ENCODE data around the gene LPCAT2.

The LPCAT2 gene

DNA sequence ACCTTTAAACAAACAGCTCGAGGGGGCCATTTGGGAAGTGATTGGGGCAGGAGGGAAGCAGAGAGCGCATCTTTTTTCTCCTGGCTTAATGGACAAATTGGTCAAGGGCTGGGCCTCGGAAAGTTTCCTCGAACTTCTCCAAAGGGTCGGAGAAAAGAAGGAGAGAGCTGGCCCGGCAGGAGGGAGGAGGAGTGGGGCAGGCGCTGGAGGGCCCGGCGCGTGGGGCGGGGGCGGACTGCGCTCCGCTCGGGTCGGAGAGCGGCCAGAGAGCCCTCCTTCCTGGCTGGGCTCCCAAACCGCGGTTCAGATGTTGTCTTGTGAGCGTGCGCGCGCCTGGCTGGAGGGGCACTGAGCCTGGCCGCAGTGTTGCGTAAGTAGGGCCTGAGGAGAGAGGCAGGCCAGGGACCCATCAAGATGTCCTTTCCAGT is 28.6 kb upstream of the LPCAT2 start:
- DNase-seq (ENCODE audit: low spot score), result no peak

DNA sequence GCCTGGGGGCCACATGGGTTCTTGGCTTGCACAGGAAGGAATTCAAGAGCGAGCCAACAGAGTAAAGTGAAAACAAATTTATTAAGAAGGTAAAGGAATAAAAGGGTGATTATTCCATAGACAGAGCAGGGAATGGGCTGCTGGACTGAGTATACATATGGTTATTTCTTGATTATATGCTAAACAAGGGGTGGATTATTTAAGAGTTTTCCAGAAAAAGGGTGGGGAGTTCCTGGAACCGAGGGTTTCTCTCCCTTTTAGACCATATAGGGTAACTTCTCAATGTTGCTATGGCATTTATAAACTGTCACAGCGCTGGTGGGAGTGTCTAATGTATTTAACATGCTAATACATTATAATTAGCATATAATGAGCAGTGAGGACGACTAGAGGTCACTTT is 27.8 kb upstream of the LPCAT2 start:
- no peak for DNase-seq (ENCODE audit: low spot score)

DNA sequence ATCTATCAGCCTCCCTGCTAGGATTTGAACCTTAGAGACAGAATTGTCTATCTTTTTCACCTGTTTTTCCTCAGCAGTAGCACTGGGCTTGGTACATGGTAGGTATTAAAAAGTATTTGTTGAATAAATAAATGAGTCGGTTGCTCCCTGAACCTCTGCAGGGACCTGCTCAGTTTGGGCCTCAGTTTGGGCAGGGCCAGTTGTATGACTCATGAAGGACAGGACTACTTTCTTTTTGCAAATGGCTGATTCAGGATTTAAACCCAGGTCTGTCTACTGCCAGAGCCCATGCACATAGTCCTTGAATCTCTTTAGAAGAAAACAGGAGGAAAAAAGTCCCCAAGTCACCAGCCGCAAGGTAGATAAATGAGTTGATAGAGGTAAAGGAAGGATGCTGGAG is 26.8 kb upstream of the LPCAT2 start:
- no peak for DNase-seq (ENCODE audit: low spot score)

DNA sequence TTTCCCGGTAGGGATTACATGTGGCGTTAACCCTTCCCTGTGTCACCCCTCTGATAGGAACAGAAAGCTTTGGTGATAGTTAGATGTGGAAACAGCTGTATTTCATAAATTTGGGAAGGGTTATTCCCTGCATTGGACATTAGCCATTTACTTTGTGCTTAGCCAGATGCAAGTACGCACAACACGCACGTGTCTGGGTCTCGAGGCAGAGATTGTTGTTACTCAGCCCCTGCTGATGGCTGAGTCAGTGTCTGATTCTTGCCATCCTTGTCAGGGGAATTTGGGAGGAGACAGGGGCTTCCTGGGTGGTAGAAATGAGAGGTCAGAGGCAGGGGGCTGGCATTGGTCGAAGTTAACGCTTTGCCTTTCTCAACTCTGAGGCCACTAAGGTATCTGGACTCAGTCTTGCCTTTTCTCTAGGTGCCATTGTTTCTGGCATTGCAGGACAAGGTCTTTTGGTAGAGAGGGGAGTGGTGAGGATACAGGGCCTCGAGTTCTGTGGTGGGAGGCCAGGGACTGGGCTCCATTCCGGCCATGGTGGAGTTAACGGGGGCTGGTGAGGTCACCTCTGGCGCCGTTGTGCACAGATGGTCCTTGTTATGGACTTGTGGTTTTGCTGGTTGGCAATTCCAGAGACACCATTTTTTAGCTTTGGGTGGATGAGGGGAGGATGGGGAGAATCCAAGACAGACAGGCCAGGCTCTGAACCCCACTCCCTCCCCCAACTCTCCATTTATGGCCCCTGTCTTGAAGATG is 21.6 kb upstream of the LPCAT2 start:
- DNase-seq (ENCODE audit: low spot score), result no peak

DNA sequence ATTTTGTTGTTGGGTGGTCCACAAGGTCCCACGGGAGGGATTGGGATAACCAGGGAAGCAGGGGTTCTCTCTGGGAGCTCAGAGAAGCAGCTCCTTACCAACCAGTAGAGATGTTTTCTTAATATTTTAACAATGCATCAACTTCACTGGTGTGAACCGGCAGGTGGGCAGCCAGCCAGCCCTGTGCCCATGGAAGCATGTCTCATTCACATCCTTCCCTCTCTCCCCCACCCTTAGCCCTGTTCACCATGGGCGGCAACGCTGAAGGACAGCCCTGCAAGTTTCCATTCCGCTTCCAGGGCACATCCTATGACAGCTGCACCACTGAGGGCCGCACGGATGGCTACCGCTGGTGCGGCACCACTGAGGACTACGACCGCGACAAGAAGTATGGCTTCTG is 20.6 kb upstream of the LPCAT2 start:
- DNase-seq (ENCODE audit: low spot score), result no peak

DNA sequence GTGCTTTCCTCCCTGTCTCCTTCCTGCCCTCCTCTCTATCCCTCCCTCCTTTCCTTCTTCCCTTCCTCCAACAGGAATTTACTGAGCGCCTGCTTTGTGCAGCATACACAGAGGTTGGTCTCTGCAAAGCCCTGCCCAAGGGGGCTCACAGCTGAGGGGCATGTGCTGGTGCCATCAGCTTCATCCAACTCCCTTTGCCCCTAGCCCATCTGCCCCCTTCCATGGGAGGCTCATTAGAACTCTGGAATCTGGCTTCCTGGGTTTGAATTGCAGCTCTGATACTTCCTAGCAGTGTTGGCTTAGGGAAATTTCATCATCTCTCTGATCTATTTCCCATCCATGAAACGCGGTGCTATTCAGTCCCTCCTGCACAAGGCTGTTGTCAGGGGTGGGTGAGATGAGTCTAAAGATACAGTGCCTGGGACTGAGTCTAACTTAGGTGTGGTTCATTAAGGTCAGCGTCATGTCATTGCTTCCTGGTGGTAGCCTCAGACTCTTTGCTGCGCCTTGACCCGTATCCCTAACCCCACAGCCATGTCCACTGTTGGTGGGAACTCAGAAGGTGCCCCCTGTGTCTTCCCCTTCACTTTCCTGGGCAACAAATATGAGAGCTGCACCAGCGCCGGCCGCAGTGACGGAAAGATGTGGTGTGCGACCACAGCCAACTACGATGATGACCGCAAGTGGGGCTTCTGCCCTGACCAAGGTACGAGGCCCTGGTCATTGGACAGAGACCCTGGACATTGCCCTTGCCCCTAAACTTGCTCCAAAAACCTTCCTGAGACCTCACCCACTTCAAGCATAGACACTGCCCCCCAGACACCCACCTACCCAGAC is 19.5 kb upstream of the LPCAT2 start:
- no peak for DNase-seq (ENCODE audit: low spot score)

DNA sequence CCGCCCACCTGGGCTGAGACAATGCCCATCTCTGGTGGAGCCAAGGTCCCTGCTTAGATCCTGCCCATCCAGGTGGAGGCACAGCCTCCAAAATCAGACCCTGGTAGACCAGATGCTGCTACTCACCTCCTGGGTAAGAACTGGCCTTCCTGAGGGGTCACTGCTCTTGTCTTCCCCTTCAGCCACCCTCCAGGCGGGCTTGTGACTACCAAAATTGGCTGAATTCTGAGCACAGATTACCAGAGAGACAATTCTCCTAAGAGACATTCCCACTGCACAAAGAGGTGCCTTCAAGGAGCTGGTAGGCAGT is 19.0 kb upstream of the LPCAT2 start:
- DNase-seq (ENCODE audit: low spot score), result no peak

DNA sequence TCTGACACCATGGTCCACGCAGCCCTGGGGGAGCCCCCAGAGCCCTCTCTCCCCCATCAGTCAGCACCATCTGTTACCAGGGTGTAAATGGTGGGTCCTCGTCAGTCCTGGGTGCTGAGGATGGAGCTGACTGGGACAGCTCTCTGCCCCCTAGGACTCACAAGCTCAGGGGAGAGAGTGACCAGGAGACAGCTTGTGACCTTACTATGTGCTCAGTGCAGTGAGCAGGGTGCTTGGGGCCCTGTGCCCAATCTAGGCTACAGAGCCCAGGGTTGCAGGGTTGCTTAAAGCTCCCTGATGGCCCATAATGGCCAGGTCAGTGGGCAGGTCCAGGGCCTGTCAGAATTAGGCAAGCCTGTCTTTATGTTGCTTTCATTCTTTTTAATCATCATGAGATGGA is 18.6 kb upstream of the LPCAT2 start:
- DNase-seq (ENCODE audit: low spot score), result no peak

DNA sequence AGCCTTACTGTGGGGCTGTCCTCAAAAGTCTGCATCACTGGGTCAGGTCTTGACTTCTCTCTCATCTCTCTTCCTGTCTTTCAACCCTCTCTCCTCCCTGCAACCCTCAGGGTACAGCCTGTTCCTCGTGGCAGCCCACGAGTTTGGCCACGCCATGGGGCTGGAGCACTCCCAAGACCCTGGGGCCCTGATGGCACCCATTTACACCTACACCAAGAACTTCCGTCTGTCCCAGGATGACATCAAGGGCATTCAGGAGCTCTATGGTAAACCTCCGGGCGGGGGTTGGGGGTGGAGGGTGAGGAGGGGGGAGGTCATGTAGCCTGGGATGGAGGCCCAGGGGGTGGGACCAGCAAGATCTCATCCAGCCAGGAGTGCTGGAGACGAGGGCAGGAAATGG is 17.2 kb upstream of the LPCAT2 start:
- DNase-seq (ENCODE audit: low spot score), result no peak

DNA sequence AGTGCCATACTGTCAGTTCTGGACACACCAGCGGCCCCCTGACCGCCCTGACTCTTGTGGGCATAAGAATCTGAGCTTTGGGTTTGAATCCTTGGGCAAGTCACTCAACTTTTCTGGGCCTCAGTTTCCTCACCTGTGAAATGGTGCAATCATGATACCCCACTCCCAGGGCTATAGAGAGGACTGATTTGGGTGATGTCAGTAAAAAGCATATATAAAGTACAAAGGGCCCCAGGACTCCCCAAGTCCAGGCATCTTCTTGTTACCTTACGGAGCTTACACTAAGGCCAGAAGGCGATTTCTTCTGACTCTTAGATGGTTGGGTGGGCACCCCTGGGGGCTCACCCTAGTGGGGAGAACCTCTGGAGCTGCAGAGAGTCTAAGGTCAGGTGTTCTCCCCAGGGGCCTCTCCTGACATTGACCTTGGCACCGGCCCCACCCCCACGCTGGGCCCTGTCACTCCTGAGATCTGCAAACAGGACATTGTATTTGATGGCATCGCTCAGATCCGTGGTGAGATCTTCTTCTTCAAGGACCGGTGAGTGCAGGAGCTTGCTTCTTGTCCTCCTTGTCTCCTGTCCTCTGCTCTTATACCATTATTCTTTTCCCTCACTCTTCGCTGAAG is 16.0 kb upstream of the LPCAT2 start:
- no peak for DNase-seq (ENCODE audit: low spot score)

DNA sequence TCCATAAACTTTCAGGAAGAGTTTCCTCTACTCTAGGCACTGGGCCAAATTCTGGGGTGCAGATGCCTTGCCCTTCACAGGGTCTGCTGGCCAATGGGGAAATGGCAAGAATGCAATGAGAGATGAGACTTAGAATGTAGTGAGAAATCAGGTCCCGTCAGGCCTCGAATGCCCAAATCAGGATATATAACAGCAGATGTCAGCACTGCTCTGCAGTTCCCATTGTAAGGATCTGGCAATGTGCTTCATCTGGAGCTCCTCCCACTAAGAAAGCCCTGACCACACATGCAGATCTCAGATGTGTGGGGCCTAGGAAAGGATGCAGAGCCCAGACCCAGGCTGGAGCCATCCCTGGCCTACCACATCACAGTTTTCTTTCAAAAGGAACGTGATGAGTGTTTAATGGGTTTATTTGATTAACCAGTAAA is 13.9 kb upstream of the LPCAT2 start:
- DNase-seq (ENCODE audit: low spot score), result peak; percentile 82

DNA sequence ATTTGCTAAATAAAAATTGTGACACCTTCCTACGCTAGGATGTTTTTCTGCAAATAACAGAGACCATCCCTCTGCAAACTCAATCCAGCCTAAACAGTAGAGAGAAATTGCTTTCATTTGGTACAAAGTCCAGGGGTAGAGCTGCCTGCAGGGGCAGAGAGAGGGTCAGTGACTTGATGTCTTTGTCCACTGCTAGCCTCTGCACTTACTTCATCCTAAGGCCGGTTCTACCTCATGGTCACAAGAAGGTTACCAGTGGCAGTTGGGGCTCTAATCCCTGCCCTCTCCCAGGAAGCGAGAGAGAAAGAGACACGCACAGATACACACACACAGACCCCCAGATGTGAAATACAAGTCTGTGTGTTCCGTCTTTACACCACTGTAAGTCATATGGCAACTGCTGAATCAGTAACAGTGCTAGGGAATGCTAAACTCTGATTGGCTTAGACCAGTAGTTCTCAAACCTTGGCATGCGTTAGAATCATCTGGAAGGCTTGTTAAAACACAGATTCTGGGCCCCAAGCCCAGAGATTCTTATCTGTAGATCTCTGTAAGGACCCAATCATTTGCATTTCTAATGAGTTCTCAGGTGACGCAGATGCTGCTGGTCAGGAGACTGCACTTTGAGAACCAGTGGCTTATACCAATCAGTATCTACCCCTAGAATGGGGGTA is 13.1 kb upstream of the LPCAT2 start:
- no peak for DNase-seq (ENCODE audit: low spot score)

DNA sequence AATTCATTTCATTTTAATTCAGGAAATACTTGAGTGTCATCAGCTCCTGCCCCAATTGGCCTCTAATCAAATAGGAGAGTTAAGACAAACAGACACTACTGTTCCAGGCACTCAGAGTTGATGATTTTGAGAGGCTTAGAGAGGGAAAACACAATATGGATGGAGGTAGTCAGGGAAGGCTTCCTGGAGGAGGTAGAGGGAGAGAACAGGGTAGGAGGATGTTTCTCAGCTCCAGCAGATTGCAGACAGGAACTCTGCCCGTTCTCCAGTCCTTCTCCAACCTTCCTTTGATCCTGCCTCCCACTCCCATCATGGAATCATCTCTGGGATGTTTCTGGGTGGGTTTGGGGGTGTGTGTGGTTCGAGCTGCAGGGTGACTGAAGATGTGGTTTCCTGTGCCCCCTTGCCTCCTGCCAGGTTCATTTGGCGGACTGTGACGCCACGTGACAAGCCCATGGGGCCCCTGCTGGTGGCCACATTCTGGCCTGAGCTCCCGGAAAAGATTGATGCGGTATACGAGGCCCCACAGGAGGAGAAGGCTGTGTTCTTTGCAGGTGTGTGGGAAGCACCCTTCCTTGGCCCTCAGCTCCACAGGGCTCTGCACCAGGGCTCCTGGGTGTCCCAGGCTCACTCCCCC is 12.2 kb upstream of the LPCAT2 start:
- no peak for DNase-seq (ENCODE audit: low spot score)

DNA sequence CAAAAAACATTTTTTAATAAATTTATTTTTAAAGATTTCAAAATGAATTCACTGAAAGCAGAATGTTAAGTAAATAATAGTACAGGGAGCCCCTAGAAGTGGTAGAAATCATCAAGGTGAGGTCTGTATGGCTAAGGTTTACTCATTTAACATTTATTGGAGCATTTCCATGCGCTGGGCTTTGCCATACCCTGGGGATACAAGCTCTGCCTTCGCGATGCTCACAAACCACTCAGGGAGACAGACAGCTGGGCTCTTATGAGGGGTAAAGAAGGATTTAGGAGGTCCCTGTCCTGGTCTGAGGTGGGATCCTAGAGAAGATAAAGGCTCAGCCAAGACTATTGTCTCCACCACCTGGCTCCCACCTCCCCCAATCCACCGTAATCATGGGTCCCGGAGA is 11.3 kb upstream of the LPCAT2 start:
- DNase-seq (ENCODE audit: low spot score), result no peak

DNA sequence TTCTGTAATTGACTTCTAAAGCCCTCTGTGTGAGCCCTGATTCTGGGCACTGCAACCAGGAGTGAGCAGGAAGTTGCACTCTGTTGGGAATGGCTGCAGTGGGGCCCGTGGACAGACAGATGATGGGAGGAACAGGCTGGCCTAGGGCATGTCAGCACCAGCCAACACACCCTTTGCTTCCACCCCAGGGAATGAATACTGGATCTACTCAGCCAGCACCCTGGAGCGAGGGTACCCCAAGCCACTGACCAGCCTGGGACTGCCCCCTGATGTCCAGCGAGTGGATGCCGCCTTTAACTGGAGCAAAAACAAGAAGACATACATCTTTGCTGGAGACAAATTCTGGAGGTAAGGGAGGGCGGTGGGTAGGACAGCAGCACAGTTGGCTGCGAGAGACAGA is 10.8 kb upstream of the LPCAT2 start:
- DNase-seq (ENCODE audit: low spot score), result no peak

DNA sequence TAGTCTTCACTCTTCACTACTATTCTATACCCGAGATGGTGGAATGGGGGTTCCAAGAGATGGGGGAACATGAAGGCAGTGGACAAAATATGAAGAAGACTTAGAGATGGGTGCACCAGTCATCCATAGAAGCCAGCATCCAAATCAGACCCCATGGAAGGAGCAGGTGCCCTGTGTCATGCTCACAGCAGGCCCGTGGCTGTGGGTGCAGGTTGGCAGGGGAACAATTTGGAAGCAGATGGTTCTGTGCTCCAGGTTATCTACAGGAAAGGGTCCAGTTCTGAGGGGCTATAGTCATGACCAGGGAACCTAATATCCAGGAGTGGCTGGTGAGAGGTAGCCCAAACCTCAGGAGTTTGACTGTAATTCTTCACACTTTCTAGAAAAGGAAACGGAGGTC is 9.6 kb upstream of the LPCAT2 start:
- no peak for DNase-seq (ENCODE audit: low spot score)

DNA sequence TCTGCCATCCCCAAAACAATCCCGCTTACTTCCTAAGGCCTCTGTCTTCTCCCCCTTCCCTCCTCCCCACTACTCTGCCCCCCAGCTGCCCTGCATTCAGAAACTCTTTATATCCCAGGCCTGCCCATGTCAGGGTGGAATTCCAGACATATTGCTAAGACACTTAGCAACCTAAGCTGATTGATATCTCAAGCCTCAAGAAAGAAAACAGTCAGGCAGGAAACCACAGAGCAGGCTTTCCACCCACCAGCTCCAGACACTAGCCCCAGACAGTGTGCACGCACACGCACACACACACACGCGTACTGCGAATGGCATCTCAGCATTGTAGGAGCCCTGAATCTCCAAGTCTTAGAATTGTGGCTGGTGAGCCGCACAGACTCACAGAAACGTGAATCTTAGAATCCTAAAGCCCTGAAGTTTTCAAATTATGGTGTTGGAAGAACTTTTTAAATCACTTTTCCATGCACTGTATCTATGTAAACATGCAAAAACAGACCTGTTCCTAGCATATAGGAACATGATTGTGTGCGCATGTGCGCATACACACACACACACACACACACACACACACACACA is 8.8 kb upstream of the LPCAT2 start:
- DNase-seq (ENCODE audit: low spot score), result no peak

DNA sequence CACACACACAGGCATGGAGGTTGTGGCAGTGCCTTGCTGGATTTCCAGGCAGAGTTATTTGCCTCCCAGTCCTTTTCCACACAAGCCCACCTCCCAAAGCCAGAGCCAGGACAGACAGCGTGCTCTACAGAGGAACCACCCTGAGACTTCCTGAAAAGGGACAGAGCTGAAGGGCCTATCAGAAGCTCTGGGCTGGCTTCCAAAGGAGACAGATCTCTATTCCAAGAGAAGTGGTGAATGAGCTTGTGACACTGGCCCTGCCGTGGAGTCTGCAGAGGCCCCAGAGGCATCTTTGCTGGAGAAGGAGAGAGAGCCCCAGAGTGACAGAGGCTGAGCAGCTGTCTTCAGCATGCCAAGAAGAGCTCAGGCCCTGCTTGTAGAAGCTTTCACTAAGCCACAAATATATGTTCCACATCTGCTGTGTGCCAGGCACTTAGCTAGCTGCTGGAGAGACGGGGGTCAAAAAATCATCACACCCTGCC is 8.3 kb upstream of the LPCAT2 start:
- peak; percentile 74 for DNase-seq (ENCODE audit: low spot score)

DNA sequence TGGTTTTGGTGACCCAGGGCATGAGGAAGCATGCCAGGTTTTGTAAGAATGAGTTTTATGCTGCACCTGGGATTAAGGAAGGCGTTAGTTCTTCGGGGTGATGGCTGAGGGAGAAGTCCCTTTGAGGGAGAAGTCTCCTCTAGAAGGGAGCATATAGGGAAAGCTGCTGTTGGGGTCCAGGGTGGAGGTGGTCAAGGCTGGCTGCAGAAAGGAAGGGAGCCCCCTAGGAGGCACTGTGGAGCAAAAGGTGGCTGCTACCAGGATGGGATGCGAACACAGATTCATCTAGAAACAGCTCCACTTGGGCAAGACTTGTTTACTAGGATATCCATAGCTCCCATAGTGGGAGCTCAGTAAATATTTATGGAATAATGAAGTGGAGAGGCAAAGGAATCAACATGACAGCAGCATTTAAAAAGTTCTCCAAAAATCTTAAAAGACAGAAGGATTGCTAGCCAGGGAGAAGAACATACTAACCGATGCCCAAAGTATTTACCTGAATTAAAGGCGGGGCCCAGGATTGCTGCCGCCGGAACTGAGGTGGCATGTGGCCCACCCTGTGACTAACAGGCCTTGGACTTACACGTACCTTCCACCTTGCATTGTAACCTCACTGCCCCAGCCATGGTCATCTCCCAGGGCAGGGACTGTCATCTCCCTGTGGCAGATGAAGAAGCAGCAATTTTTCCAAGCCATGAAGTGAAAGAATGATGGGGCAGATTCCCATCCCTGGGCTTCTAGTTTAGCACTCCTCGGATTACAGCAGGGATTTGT is 7.1 kb upstream of the LPCAT2 start:
- no peak for DNase-seq (ENCODE audit: low spot score)

DNA sequence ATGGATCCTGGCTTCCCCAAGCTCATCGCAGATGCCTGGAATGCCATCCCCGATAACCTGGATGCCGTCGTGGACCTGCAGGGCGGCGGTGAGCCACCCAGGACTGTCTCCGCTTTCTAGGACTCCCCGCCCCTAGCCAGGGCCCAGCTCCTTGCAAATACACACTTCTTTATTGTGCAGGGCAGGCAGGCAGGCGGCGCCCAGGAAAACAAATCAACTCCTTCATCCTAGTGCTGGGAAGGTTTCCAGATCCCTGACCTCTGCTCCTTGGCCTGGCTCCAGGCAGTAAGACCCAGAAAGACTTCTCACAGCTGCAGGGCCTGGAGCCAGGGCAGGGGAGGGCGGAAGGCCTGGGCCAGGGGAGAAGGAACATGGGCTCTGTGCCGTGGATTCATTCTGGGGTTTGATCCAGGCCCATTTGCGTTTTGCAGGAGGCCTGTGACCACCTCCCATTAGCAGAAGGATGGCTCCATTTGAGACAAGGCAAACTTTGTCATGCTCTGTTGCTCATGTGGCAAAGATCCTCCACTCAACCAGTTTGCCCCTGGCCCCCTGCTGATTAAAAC is 6.0 kb upstream of the LPCAT2 start:
- DNase-seq (ENCODE audit: low spot score), result peak; percentile 98

Data from putamen (tissue), 1 donor.